HG03045 (cell line): ENCODE data around the gene ITPKC.

ENCODE experiments used
- ATAC-seq: cut with Tn5 transposase; IDR thresholded peaks from one replicate; pipeline ENCODE4 v1.9.1; 2021; ENCODE audit warnings: mild to moderate bottlenecking, moderate library complexity; ENCODE audit not compliant: unreplicated experiment

ITPKC gene

DNA sequence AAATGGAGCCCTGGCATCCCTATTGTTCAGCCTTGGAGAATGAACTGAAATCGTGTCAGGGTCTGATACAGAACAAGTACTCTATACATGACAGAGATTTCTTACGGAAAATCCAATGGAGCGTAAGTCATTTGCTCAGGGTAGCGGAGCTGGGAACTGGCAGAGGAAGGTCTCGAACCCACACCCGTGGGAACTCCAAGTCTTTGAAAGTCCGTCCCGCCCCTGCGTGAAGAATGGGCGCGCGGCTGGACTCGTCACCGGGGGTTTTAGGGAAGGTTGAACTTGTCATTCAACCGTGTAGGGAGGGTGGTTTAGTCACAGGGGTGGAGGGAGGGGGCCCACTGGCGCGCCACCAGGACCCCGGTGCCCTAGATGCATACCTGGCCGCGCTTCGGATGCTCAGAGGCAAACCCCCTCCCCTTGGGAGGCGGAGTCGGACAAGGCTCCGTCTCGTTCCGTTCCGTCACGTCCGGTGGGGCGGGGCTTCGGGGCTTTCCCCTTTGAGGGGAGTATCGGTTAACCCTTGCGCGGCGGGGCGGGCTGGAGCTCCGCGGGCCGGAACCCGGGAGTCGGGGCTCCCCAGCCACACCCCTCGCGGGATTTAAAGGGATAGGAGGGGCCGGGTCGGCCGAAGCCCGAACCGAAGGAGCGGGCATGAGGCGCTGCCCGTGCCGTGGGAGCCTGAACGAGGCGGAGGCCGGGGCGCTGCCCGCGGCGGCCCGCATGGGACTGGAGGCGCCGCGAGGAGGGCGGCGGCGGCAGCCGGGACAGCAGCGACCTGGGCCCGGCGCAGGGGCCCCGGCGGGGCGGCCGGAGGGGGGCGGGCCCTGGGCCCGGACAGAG, at the start of gene ITPKC, which contains the start of gene COQ8B:
ITPKC (plus strand) TSS at position 631 of the 843 bp plus-strand sequence; CDS start at position 655, 24 bp downstream.
COQ8B (minus strand) TSS at position 405 of the 843 bp plus-strand sequence. CDS start 2,254 bp downstream, outside the sequence.
- ATAC-seq = peak; percentile 75

DNA sequence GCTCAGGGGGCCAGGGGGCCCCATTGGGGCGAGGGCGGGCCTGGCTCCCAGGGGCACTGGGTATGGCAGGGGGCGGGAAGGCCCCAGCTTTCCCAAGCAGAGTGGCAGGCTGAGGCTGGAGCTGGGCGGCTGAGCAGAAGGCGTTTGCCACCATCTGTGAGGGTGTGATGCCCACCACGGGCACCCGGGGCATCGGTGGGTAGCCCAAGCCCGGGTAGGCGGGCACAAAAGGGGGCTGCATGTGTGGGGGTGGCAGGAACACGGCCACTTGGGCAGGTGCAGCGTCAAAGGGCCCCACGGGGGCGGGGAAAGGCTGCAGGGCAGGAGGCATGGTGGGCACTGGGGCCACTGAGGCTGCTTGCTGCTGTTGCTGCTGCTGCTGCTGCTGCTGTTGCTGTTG, 49.3 kb upstream of the ITPKC start:
- ATAC-seq = no peak

DNA sequence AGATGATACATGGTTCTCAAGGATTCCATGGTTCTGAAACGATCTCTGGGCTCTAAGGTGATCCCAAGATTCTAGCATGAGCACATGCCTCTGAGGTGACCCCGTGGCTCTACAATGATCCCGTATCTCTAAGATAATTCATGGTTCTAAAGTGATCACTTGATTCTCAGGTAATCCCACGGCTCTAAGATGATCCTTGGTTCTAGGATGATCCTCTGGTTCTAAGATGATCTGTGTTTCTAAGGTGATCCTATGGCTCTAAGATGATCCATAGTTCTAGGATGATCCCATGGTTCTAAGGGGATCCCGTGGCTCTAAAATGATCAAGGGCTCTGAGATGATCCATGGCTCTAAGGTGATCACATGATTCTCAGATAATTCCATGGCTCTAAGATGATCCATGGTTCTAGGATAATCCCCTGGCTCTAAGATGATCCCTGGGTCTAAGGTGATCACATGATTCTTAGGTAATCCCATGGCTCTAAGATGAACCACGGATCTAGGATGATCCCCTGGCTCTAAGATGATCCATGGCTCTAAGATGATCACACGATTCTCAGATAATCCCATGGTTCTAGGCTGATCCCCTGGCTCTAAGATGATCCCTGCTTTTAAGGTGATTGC, 47.8 kb upstream of the ITPKC start:
- ATAC-seq = no peak

DNA sequence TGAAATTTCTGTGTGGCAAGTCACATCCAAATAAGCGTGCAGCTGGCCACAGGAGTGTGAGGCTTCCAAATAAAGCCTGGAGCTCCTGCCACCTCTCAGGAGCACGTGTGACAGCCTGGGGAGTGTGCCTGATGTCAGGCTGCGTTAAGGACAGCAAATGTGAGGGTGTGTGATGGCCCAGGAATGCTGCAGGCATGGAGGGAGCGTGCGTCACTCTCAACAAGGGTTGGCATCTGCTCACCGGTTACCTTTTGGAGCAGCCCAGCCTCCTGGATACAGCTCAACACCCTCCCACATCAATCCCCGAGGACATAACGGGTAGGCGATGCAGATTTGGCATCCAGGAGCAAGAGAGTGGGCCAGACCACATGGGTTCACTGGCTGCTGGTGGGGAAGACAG, 45.5 kb upstream of the ITPKC start:
- ATAC-seq = no peak

DNA sequence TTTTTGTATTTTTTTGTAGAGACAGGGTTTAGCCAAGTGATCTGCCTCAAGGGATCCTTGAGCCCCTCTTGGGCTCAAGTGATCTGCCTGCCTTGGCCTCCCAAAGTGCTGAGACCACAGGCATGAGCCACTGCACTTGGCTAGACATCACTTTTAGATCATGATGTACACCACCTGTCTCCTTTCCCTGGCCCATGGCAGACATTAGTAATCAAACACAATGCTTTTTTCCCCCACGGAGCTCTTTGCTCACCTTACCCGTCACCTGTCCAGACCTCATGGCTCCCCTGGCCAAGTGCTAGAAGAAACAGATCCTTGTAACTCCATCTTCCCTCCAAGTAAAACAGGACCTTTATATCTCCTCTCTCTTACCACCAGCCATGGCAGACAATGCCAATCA, 44.9 kb upstream of the ITPKC start:
- no peak for ATAC-seq

DNA sequence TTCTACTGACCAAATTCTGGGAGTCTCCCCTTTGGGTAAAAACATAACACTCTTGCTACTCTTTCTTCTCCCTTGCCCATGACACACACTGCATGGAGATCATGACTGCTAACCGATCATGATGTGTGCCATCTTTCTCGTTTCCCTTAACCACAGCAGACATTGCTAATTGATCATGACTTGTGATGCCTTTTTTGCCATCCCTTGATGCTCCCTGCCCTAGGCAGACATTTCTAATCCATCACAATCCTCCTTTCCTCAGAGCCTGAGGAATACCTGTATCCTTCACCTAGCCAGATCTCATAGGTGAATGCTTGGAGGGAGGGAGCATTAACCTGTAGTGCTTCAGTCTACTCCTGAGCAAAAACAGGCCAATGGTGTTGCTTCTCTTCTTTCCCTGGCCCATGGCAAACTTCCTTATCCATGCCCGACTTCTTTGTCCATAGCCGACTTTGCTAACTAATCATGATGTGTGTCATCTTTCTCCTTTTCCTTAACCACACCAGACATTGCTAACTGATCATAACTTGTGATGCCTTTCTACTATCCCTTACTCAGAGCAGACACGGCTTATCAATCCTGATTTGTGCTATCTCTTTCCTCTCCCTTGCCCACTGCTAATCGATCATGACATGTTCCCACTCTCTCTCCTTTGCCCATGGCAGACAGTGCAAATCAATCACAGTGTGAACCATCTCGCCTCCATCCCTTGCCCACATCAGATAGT, 44.2 kb upstream of the ITPKC start:
- no peak for ATAC-seq

DNA sequence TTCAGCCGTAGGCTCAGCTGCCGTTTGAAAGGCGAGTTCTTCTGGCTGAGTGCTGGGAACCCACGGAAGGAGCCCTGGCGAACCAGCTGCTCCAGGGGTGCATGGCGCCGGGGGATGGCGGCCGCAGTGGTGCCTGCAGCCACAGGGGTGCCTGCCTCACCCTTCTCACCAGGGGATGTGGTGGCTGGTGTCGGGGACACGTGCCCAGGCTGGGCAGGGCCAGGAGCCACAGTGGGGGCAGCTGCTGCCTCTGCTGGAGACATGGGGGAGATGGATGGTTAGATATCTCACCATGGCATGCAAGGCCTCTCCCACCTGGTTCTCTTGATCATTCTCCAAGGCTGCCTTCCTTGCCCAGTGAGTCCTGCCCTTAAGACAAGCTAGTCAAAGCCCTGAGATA, 43.5 kb upstream of the ITPKC start:
- no peak for ATAC-seq

DNA sequence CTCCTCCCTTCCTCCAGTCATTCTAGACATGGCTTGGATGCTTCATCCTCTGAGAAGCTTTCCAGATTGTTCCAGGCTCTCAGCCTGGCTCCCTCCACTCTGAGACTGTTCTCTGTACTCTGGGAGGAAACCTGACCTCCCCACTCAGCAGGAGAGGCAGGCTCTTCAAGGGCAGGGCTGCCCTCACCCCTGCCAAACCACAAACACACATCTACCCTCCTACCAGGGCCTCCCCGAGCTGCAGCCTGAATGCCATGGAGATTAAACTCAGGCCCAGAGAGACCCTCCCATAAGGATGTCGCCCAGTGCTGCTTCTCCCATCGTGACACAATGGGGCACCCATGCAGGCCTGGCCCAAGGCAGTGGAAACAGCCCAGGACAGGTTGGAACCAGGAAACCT, 42.6 kb upstream of the ITPKC start:
- ATAC-seq = no peak

DNA sequence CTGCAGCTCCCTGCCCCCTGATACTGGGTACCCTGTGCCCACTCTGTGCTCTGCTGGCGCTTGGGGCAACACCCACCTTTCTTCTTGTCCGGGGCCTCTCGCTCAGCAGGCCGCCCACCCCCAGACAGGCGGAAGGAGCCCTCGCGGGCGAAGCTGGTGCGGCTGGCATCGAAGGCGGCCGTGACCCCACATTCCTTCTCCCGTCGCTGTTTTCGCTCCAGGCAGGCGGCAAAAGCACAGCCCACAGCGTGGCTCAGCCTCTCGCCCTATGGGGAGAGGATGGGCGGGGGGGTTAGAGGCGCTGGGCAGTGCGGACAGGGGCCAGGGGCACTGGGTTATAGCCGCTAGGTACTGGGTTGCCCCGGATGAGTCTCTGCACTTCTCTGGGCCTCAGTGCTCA, 39.8 kb upstream of the ITPKC start:
- no peak for ATAC-seq

DNA sequence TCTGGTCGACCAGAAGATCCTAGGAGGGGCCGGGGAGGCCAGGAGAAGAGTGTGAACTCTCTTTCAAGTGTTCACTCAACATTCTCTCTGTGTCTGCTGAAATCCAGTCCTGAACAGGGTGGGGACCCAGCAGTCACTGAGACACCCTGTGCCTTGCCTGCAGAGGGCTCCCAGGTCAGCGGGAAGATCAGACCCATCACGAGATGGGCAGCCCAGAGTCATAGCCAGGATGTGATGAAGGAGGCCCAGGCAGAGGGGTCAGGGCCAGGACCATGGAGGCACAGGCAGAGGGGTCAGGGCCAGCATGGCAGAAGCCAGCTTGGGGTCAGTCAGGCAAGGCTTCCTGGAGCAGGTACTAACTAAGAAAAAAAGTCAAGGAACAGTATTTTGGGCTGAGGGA, 35.9 kb upstream of the ITPKC start:
- ATAC-seq = no peak

DNA sequence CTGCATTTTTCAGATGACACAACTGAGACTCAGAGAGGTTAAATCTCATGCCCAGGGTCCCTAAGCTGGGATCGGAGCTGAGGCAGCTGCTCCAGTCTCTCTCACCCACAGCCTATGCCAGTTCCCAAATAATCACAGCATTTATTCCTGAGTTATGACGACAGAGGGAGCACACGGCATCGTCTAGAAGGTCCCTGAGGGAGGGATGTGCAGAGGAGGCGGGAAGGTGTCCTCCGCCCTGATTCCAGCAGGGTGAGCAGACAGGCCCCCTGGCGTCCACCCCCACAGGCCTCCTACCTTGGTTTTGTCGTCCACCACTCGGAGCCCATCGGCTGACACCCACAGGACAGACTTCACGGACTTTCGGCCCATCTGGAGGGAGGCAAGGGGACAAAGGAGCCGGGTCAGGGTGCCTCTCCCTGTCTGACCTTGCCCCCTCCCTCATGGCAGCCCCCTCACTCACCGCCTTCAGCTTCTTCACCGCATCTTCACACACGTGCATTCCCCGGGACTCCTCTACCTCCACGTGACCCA, 34.4 kb upstream of the ITPKC start:
- ATAC-seq = no peak

DNA sequence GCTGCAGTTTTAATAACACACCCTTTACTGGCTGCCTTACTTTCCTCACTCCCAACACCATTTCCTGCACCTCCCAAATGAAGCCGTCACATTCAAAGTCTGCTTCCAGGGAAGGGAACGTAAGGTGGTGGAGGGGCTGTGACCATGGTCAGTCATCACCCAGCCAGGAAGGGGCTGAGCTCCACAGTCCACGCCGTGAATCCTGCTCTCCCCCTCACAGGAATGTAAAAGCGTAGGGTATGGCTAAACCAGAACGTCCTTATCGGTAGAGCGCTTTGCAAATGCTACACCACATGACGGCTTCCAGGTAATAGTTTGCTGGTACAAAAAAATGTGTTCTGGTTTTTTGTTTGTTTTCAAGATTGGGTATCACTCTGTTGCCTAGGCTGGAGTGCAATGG, 33.5 kb upstream of the ITPKC start:
- ATAC-seq = no peak

DNA sequence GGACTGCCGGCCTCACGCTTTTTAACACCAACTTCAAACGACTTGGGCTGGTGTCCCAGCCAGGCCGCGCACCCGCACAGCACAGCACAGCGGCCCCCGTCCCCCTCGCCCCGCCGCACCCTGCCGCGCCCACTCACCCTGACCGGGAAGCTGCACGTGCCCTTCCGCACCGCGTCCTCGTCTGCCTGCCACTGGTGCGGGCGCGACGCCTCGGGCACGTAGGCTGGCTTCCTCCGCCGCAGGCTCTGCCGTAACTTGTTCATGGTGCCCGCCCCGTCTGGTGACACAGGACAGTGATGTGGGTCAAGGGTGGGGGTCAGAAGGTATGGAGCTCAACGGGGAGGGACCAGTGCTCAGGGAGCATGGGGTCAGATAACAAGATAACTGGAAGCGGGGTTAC, 32.6 kb upstream of the ITPKC start:
- no peak for ATAC-seq

DNA sequence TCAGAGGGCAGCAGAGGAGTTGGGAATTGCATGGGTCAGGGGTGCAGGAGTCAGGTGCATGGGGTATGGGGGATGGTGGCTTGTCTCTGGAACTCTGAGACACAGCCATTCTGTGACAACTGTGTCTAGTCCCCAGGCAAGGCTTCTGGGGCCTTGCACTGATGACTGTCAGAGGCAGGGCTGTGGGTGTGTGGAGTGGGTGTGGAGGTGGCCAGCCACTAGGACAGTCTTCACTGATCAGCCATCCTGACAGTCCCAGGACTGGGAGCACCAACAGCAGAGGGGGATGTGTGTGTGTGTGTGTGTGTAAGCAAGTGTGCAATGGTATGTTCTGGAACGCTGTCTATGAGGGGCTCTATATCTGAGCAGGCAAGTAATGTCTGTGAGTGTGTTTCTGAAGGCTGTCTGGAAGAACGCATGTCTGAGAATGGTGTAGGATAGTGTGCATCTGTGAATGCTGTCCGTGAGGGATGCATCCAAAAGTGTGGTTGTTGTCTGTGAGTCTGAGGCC, 31.8 kb upstream of the ITPKC start:
- no peak for ATAC-seq

DNA sequence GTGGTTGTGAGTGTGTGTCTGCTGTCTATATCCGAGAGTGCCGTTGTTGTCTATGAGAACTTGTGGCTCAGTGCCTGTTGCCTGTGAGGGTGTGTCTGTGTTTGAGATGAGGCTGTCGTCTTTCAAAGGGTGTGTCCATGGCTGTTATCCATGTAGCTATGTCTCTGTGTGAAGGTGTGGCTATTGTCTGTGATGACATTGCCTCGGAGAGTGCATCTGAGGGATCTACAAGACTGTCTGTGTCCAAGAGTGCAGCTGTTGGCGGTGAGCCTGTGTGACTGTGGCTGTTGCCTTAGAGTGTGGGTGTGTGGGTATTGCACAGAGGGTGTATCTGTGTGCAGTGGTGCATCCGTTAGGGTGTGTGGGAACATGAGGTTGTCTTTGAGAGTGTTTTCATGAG, 31.3 kb upstream of the ITPKC start:
- no peak for ATAC-seq

DNA sequence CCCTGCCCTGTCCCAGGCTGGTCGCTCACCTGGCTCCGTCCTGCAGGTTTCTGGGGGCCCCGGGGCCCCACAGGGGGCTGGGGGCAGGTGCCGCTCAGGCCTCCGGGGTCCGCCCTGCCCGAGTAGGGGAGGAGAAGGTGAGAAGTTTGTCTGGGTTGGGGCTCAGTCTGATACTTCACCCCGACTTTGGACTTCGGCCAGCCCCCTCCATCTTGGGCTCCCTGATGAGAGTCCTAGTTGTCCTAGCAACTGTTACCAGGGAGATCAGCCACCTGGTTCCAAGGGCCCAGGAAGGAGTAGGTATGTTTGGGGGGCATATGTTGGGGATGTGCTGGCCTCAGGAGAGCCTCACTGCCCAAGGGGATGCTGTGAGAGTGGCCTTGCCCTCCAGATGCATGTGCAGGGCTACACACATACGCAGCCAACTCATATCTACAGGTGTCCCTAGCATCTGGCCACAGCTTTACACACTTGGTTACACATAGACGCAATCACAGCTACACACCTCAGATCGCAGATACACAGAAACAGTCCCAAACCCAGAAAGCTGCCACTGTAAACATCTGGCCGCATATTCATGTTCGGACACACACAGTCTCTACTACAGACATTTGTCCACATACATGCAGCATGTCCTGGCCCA, 29.9 kb upstream of the ITPKC start:
- no peak for ATAC-seq

DNA sequence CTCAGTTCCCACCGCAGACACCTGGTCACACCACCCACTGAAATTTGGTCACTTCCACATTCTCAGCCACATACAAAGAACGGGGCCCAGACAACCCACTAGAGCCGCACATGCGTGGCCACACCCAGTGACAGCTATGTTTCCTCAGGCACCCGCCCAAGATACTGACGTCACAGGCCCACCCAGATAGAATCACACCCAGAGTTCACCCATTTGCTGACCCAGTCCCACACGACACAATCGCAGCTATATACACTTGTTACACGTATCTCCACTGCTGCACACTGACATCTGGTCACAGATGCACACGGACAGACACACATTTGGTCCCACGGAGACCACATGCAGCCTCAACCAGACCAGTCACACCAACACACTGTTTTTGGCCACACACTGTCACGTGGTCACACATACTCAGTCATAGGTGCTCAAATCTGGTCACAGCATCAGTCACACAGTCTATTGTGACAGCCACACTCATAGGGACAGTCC, 29.3 kb upstream of the ITPKC start:
- ATAC-seq = no peak

DNA sequence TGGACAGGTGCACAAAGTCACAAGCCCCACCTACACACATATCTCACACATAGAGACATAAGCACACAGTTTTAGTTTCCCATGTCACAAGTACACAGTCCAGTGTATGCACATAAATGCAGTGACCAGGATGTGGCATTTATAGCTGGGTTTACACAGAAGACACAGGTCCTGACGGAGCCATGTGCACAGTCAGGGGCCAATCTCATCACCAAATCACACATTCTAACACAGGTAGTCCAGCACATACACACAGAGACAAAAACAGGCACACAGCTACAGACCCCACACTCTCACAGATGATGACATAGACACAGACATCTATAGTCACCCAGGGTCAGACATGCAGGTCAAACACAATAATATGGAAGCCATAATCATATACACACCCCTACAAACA, 28.6 kb upstream of the ITPKC start:
- ATAC-seq = no peak

DNA sequence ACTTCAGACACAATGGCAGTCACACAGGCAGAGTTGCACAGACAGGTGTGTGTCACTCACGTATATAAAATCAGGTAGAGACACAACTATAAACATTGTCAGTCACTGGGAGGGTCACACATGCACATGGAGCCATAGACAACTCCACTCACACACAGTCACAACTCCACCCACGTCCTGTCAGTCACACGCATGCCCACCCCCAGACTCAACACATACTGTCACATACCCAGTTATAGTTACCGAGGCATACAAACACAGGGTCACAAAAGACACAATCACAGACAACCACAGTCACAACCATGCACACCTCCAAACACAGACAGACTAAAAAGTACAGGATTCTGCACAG, 27.9 kb upstream of the ITPKC start:
- ATAC-seq = no peak

DNA sequence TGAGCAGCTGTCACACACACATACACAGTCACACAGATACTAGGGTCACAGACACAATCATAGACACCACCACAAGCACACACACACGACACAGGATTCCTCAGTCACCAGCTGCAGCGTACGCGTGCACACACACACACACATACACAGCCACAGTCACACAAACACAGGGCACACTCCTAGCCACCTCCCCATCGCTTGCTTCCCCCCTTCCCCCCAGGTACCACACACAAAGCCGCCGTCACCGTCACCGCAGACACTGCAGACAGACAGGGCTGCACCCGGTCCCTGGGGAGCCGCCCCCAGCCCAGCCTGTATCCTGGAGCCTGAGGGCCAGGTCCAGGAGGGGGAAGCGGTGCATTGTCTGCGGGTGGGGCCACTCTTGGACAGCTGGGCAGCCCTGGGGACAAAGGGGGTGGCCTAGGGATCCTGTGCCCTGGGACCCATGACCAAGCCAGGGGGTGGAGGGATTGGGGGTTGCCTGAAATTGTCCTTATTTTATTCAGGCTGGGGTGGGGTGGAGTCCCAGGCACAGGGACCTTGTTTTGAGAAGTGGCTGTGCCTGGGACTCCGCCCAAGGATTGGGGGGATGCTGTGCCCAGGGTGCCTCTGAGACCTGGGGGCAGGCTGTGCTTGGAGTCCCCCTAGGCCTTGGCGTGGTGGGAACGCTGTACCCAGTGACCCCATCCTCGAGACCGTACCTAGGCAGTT, 27.4 kb upstream of the ITPKC start:
- ATAC-seq = no peak
